Lower leg skin (tissue), 4 donors: ENCODE measurements around the gene JMY. TPM values are rescaled to one million over a fixed set of nuclear protein-coding genes. Genes with fewer than 3 reads are reported as not detected.

Experiments
- DNase-seq, 2 donors: peaks; one replicate each; pipeline ENCODE4 v3.0.0-alpha.2; 2019; ENCODE audit warnings: low spot score in 2 of 2
- H3K4me3 ChIP-seq: fragments of 200-600 bp; sonication (generic); 2 replicates; pipeline ENCODE4 v1.5.1; 2017; ENCODE audit warnings: mild to moderate bottlenecking, low read depth; ENCODE audit not compliant: poor library complexity, severe bottlenecking
- CTCF ChIP-seq, 3 donors: fragments of 450-650 bp; IDR thresholded peaks; one replicate each; pipeline ENCODE4 v1.5.1; 2016; ENCODE audit warnings: antibody characterized with exemption in 3 of 3, mild to moderate bottlenecking in 3 of 3, moderate library complexity in 2 of 3
- POLR2A ChIP-seq, 2 donors: fragments of 450-650 bp; IDR thresholded peaks; one replicate each; pipeline ENCODE4 v1.6.1; 2016 to 2017; ENCODE audit warnings: antibody characterized with exemption in 2 of 2, mild to moderate bottlenecking in 1 of 2, moderate library complexity in 1 of 2
- WGBS, 2 donors: methylation state at CpG; one replicate each; pipeline ENCODE4 v1.1.5; 2018; 5-methylcytosine and 5-hydroxymethylcytosine counted together
- intact Hi-C: fragments of 100-400 bp; cut with DNase I; formaldehyde crosslinking; loops from one replicate; pipeline ENCODE4 v1.15.0; 2023; ENCODE audit warnings: low total_unique reads
- total RNA-seq, 4 donors: library from RNA; depleted of rRNA; stranded (reverse); fragments of >200 nt; gene quantifications; one replicate each; pipeline ENCODE4 v1.1.0, GENCODE V29; 2016

JMY gene
- total RNA-seq, 4 donors from 2014 or later, result 25.6 to 38.8 (median 30.5) TPM

GRCh38 chr5:79193643-79194042 is 42.3 kb upstream of the JMY start:
- intact Hi-C loops, result no loop called here
- H3K4me3 ChIP-seq, result no peak overlapping the region
- WGBS, 2 donors, result 52 to 56% methylated on average over 4 of the region's 4 CpGs
- DNase-seq, result peak in 1 of 2 donors; percentile 19
- TF ChIP-seq POLR2A (IDR thresholded peaks at IDR 0.05) (no peak), CTCF (IDR thresholded peaks at IDR 0.05) (no peak)

- intact Hi-C loops, result no loop called here
- DNase-seq, result no peak
- TF ChIP-seq POLR2A (IDR thresholded peaks at IDR 0.05), result no peak
- no peak for TF ChIP-seq CTCF (IDR thresholded peaks at IDR 0.05)
- 72 to 75% methylated on average over 3 of the region's 3 CpGs for WGBS, 2 donors
- no peak overlapping the region for H3K4me3 ChIP-seq
Observed at GRCh38 chr5:79200573-79201183, 35.3 kb upstream of the JMY start.

GRCh38 chr5:79201206-79201605 is 34.7 kb upstream of the JMY start:
- no peak for DNase-seq
- intact Hi-C loops, result no loop called here
- 77 to 78% methylated on average over 4 of the region's 4 CpGs for WGBS, 2 donors
- H3K4me3 ChIP-seq, result no peak overlapping the region
- TF ChIP-seq CTCF (IDR thresholded peaks at IDR 0.05) (no peak), POLR2A (IDR thresholded peaks at IDR 0.05) (no peak)

- intact Hi-C loops, result no loop called here
- H3K4me3 ChIP-seq, result no peak overlapping the region
- no peak for DNase-seq
- TF ChIP-seq POLR2A (IDR thresholded peaks at IDR 0.05), result no peak
- no peak for TF ChIP-seq CTCF (IDR thresholded peaks at IDR 0.05)
Observed at GRCh38 chr5:79202076-79202475, 33.9 kb upstream of the JMY start.

GRCh38 chr5:79205965-79206364 is 30.0 kb upstream of the JMY start:
- 69 to 75% methylated on average over 3 of the region's 3 CpGs for WGBS, 2 donors
- TF ChIP-seq CTCF (IDR thresholded peaks at IDR 0.05) (no peak), POLR2A (IDR thresholded peaks at IDR 0.05) (no peak)
- H3K4me3 ChIP-seq, result no peak overlapping the region
- peak in 1 of 2 donors; percentile 25 for DNase-seq
- intact Hi-C loops, result no loop called here

- intact Hi-C loops, result no loop called here
- DNase-seq, result peak in 1 of 2 donors; percentile 15
- 92 to 96% methylated on average over 3 of the region's 3 CpGs for WGBS, 2 donors
- TF ChIP-seq POLR2A (IDR thresholded peaks at IDR 0.05) (no peak), CTCF (IDR thresholded peaks at IDR 0.05) (no peak)
- H3K4me3 ChIP-seq, result no peak overlapping the region
Observed at GRCh38 chr5:79206541-79206940, 29.4 kb upstream of the JMY start.
